HEK293 (cell line): ENCODE data around the gene CADM1.

Experiments used
- ZNF549 ChIP-seq: fragments of 450-650 bp; IDR thresholded peaks from 2 replicates; pipeline ENCODE4 v1.5.1; 2018; ENCODE audit warnings: missing biosample characterization, missing genetic modification characterization, mild to moderate bottlenecking, inconsistent platforms, moderate library complexity
- ZNF610 ChIP-seq: fragments of 450-650 bp; formaldehyde crosslinking; IDR thresholded peaks from 2 replicates; pipeline ENCODE4 v1.5.1; 2016; ENCODE audit warnings: missing biosample characterization, missing genetic modification characterization, borderline replicate concordance

DNA sequence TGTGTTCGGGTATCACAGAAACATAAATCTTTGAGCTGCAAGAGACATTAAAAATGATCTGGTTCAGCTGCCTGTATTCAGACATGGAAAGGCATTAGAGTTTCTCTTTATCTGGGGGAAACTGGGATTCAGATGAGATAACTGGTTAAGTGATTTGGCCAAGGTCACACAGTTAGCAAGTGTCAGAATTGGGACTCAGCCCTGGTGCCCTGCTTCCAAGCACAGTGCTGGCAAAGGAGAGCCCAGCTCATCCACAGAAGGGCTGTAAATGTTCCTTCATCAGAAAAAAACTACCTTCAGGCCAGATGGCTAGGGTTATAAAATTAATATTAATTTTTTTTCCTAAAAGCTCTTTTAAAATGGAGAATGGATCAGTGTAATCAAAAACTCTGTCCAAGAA lies 20.4 kb upstream of the CADM1 start:
- TF ChIP-seq ZNF549 (no peak), ZNF610 (tag by site-specific recombination) (no peak)
